G401.6 (cell line): ENCODE results near the gene ASB1.

Experiments
- FAIRE-seq: peaks from 2 replicates; lab custom pipeline; 2012; peaks lifted over from hg19 to GRCh38; lab: Jason Lieb, UNC

The ASB1 gene

GRCh38 chr2:238467792-238468191 lies 41.1 kb downstream of the ASB1 start:
- no peak for FAIRE-seq

GRCh38 chr2:238469155-238469554 lies 42.4 kb downstream of the ASB1 start:
- peak; percentile 31 for FAIRE-seq

GRCh38 chr2:238473014-238473413 lies 46.3 kb downstream of the ASB1 start:
- FAIRE-seq = no peak

- no peak for FAIRE-seq
These were observed 46.8 kb downstream of the ASB1 start for GRCh38 chr2:238473523-238473922.

- no peak for FAIRE-seq
These were observed 48.3 kb downstream of the ASB1 start for GRCh38 chr2:238475034-238475433.

GRCh38 chr2:238475566-238475965 lies 48.8 kb downstream of the ASB1 start:
- FAIRE-seq = no peak

GRCh38 chr2:238476258-238476657 lies 49.5 kb downstream of the ASB1 start:
- no peak for FAIRE-seq

GRCh38 chr2:238478216-238478615 lies 51.5 kb downstream of the ASB1 start:
- FAIRE-seq = no peak

- FAIRE-seq = peak; percentile 66
These were observed 53.1 kb downstream of the ASB1 start for GRCh38 chr2:238479847-238480246.

- FAIRE-seq = no peak
These were observed 56.3 kb downstream of the ASB1 start for GRCh38 chr2:238483021-238483420.

- no peak for FAIRE-seq
These were observed 56.9 kb downstream of the ASB1 start for GRCh38 chr2:238483656-238484055.

- no peak for FAIRE-seq
These were observed 58.1 kb downstream of the ASB1 start for GRCh38 chr2:238484522-238485452.

- no peak for FAIRE-seq
These were observed 59.6 kb downstream of the ASB1 start for GRCh38 chr2:238486123-238486848.

- FAIRE-seq = no peak
These were observed 60.4 kb downstream of the ASB1 start for GRCh38 chr2:238487134-238487533.

- FAIRE-seq = no peak
These were observed 61.1 kb downstream of the ASB1 start for GRCh38 chr2:238487652-238488346.

- no peak for FAIRE-seq
These were observed 61.7 kb downstream of the ASB1 start for GRCh38 chr2:238488347-238488826.

- no peak for FAIRE-seq
These were observed 62.7 kb downstream of the ASB1 start for GRCh38 chr2:238489431-238489830.

- FAIRE-seq = no peak
These were observed 63.2 kb downstream of the ASB1 start for GRCh38 chr2:238489896-238490295.

GRCh38 chr2:238492840-238493239 lies 66.1 kb downstream of the ASB1 start:
- no peak for FAIRE-seq

GRCh38 chr2:238493411-238493810 lies 66.7 kb downstream of the ASB1 start:
- FAIRE-seq = no peak

GRCh38 chr2:238493880-238494572 lies 67.3 kb downstream of the ASB1 start:
- no peak for FAIRE-seq

GRCh38 chr2:238494573-238494961 lies 67.8 kb downstream of the ASB1 start:
- FAIRE-seq = no peak
